ENCODE results near the gene UVRAG.

Gene UVRAG

GRCh38 chr11:76176463-76176862 is 361.5 kb downstream of the UVRAG start:
- no peak for DNase-seq

DNA sequence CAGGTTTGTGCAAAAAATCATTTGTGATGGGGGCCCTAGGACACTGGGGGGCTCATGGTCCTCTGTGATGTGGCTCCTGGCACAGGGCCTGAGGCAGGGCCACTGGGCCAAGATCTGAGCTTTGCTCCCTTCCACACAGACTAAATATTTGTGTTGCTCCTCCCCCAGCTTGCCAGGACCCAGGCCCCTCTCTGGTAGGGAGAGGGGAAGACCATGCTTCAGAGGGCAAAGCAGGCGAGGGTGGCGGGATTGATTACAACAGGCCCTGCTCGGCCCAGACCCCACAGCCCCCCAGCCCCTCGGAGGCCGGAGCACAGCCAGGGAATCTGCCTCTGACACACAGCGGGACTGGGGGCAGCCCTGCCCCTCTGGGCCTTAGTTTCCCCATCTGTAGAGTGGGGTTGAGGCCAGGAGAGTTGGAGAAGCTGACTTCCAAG is 362.3 kb downstream of the UVRAG start:
- DNase-seq = no peak

GRCh38 chr11:76179147-76179546 is 364.1 kb downstream of the UVRAG start:
- no peak for DNase-seq

DNA sequence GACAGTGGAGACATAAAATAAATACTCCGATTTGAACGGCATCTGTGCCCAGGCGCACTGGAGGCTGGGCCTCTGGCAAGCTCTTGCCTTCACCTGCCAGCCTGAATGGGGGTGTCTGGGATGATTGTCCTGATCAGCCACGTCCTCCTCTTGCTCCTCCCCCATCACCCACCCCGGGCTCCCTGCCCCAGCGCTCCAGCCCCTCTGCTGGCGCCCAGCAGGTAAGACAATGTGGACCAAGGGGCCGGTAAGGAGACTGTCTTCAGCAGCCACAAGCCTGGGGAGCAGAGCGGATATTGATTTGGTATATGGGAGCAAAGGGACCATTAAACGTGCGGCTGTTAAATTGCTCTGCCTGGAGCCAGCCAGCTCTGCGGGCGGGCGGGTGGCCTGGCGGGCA is 366.4 kb downstream of the UVRAG start:
- no peak for DNase-seq

GRCh38 chr11:76184551-76184993 is 369.6 kb downstream of the UVRAG start:
- no peak for DNase-seq

- DNase-seq = no peak
Measured at GRCh38 chr11:76185511-76185910, 370.5 kb downstream of the UVRAG start.

DNA sequence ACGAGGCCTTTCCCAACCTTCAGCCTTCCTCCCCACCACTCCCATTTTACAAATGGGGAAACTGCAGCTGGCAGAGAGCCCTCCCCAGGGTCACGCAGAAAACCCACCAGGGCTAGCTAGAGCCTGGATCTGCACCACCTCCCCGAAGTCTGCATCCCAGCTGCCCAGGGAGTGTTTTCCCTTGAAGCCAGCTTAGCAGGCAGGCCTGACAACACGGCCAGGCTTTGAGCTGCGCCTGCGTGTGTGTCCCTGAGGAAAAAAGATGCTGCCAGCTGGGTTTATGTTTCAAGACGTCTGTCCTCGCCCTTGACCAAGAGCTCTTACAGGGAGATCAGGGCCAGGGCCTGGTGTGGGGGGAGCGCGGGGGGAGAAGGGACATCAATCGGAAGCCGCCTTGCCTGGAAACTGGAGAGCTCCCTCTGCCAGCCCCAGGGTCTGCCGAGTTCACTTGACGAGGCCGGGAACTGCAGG is 371.0 kb downstream of the UVRAG start:
- no peak for DNase-seq

DNA sequence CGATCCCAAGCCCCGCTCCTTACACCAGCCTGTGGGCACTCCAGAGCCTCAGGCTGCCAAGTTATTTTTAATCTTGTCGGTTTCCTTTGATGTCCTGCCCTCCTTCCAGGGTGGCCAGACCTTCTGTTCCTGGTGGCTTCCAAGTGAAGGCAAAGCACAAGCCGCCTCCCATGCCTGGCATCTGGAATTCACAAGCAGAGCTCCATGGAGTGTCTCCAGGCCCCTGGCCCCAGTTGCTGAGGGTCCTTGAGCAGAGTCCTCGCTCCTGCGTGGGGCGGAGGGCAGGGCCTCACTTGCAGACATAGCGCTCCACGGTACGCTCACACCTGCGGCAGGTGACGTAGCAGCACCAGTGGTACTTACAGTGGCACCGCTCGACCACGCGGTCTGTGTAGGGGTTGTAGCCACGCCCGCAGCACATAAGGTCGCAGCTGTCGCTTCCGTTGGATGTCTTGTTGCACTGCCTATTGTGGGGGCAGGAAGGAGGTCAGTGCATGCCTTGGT is 371.8 kb downstream of the UVRAG start:
- DNase-seq = no peak

- DNase-seq = no peak
Measured at GRCh38 chr11:76188873-76189272, 373.9 kb downstream of the UVRAG start.

DNA sequence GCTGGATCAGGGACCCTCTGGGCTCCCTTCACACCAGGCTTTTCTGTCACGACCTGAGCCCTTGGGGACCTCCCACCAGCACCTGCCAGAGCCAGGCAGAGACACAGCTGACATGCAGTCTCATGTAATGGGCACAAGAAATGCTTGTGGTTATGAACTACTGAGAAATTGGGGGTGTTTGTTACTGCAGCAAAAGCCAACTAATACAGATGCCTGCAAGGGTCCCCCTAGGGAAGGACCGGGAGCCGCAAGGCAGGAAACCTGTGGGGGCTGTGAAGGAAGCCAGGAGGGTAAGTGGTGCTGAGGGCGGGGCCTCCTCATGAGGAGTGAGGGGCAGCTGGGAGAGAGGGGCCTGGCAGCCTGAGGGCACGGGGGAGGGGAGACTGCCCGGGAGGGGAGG is 374.7 kb downstream of the UVRAG start:
- no peak for DNase-seq

- no peak for DNase-seq
Measured at GRCh38 chr11:76190376-76190775, 375.4 kb downstream of the UVRAG start.
